DMS114 treated with DMSO at 0.1 percent for 48 hours (cell line): ENCODE results near the gene PIEZO2.

Experiments
- DNase-seq: peaks from one replicate; lab custom pipeline; 2025; ENCODE audit not compliant: unreplicated experiment; lab: John Stamatoyannopoulos, UW

The PIEZO2 gene

DNA sequence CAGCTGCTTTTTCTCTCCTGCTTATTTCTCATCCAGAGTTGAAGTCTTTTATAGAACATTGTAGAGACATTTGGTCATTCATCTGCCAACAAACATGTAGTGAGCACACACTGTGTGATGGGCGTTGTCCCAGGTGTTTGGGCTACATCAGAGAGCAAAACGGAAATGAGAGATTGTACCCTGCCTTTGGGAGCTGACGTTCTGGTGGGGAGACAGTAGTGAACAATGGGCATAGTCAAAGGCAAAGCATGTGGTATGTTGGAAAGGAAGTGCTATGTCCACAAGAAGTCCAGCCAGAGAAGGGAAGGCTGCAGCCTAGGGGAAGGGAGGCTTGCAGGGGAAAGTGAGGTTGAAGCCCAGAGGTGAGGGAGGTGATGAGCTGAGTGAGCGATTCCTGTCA lies 78.1 kb downstream of the PIEZO2 start:
- no peak for DNase-seq

DNA sequence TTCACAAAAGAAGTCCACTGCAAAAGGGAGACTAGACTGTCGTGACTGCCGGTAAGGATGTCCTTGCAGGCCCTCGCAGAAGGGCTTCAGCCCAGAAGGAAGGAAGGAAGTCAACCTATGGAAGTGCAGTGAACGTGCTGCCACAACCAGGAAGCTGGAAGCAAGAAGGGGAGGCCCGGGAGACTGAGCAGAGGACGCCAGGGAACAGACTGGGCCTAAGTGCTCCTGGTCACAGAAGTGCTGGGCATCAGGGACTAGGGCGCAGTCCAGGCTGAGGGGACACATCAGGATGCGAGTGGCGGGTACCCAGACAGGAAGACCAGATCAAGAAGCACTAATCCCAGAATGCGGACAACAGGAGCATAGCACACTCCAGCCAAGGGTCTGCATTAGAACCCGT lies 78.8 kb downstream of the PIEZO2 start:
- DNase-seq: no peak

DNA sequence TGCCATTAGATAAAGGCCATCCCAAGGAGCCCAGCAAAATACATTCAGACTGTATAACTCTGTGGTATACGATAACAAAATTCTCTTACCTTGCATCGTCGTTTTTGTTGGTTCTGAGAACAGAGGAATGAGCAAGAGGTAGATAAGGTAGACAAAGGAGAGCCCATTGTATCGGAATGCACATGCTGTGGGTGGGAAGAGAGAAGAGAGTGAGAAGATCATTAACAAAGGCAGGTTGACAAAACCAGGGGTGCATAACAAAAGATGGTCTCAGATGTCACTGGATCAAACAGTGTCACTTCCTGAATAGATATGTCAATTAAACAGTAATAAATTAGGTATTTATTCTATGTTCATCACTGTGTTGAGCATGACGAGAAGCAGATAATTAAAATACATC lies 83.3 kb downstream of the PIEZO2 start:
- DNase-seq: no peak

DNA sequence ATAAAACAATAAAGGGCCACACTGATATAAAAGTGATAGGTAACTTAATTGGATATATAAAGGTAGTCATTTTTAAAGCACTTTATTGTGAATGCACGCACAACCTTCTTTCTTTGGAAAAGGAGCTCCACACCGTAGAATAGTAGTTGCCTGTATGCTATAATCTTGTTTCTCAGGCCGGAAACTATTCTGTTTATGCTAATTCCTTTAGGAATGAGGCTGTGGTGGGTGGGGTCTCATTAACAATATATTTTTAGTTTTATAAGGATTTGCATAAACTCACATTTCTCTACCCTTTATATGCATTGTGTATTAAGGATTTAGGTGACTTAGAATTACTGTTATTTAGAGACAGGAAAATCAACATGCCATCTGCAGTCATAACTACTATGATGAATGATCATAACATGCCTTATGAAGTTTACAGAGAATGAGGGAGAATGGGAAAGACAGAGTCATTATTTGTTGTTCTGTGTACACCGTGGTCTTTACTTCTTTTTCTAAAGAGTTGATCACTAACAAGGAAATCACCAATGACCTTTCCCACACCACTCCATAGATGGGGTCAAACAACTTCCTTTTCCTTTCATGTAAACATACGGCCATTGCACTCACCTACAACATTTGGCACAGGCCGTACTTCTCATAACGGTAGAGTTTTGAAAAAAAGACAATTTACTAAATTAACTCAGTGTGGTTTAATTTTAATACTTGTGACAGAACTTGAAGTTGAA lies 84.5 kb downstream of the PIEZO2 start:
- DNase-seq: no peak

DNA sequence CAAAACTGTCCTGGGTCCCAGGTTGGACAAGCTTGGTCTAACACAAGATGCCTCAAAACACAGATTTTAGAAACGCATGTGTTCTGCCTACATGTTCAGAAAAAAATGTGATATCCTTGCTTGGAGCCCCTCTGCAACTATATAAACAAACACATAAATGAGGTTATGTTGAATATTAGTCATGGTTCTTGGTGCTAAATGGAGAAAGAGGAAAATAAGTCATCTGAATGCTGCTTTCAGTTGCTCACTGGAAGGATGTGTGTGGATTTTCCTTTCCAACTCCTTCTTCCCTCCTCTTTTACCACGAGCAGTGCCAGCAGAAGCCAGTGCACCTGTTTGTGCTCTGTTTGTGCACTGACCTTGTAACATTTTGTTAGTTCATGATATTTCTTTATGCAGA lies 85.3 kb downstream of the PIEZO2 start:
- no peak for DNase-seq

DNA sequence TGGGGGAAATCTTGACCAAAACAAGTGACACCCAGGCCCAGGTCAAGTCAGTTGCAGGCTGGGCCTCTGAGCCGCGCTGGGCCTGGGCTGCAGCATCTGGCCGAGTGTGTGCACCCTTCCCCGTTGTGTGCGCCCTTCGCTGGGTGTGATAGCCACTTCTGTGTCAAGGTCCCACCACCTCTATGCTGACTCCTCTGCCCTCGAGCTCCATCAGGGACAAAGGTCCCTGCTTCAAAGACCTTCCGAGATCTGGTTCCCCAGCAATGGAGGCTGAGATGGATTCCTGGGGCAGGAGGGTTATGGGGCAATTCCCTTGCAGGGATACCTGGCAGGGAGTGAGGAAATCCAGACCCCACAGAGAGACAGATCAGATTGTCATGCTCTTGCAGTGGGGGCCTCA lies 93.6 kb downstream of the PIEZO2 start:
- no peak for DNase-seq

DNA sequence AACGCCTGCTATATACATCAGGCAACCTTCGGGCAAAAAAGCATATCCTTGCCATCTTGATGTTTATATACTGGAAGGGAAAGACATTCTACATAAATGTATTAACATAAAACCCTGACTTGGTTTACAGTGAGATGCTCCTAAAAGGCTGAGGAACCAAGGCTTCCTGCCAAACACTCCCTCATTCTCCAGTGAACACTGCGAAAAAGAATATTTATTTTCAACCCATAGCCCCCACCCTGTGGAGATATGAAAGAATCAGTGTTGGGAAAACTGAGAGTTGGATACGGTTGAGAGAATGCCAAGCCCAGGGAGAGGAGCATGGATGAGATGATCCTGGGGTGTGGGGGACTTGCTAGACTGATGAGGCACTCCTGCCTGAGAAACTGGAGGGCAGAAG lies 94.9 kb downstream of the PIEZO2 start:
- DNase-seq: no peak

DNA sequence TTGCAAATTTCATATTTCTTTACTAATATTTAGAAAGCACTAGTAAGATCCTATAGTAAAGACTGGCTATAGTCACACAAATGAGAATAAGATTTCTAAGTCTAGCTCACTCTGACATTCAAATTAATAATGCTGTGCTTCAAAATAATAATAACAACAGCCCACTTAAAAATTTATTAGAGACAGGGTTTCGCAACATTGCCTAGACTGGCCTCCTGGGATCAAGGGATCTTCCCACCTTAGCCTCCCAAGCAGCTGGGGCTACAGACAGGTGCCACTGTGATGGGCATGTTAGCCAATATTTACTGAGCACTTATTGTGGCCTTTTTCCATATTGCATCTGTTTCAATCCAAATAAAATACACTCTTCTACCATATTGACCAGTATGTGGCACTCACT lies 96.1 kb downstream of the PIEZO2 start:
- no peak for DNase-seq

DNA sequence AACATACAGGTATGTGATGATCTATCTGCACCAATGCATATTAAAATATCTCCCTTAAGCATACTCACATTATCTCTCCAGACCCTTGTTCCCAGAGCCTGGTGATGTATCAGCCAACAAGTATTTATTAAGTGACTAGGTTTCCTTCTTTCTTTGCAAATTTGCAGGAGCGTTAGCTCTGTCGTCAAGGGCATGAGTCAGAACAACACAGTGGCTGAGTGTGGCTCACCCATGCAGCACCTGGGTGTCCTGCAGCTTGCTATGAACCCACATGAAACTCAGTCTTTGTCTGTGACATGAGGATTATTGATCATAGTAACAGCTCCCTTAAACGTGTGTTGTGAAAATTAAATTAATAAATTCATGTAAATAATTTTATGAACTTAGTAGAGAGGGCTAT lies 96.6 kb downstream of the PIEZO2 start:
- DNase-seq: no peak

DNA sequence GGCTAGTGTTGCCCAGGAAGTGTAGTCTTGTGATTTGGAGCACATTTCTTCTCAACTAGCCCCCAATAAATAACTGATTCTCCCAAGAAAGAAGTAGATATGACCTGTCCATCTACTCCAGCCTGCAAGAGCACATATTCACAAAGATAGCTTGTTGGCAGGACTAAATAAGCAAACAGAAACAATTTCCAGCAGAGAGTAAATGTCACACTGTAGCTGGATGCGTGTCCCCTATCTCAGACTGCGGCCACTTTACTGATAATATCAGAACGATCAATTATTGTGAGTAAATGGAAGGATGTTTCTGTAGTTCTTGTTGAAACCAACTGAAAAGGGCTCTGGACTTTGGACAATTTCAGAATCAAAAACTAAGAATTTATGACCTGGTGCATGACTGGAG lies 97.9 kb downstream of the PIEZO2 start:
- DNase-seq: no peak

DNA sequence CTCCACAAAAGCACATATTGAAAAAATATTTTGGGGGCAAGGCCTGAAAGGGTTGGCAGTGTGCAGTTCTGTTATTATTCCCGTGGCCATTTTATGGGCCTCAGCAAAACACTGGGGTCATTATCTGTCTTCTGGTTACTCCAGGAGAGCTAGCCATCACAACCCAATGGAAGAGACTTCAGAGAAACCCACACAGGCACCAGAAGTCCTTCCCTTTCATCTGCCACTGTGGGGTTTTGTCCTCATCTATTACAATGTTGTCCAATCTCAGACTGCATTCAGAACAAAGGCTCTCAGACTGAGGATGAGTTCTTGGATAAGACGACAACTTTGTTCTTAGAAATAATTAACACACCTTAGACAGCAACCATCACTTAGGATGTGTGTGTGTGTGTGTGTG lies 98.4 kb downstream of the PIEZO2 start:
- no peak for DNase-seq

DNA sequence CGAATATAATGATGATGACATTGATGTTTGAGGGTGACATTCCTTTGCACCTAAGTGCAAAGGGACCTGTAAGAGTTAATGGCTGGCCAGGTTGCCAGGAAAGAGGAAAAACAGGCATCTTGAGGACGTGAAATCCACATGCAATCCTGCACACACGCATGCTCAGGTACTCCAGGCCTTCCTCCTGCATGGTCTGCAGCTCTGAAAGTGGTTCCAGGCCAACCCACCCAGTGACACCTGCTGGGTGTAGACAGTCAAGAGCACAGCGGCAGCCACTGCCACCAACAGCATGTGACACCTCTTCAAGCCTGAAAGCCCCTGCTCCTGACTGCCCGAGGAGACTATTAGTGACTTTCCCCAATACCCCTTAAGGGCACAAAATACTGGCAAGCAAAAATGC lies 101.6 kb downstream of the PIEZO2 start:
- DNase-seq: no peak

DNA sequence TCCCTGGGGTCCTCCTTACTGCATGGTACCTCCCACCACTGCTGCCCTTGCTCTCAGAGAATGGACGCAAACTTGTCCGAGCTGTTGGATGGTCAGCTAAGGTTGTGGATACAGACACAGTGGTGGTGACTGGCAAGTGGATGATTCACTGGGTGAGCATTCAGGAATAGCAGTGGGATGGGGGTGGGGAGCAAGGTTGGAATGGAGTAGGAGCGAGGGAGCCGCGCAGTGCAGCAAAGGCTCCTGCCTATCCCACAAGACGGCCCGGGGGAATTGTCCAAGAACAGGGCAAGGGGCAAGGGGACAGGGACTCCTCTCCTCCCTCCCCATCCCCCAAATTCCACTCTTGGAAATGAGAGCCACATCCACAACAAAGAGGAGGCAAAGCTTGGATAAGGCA lies 102.2 kb downstream of the PIEZO2 start:
- DNase-seq: no peak

DNA sequence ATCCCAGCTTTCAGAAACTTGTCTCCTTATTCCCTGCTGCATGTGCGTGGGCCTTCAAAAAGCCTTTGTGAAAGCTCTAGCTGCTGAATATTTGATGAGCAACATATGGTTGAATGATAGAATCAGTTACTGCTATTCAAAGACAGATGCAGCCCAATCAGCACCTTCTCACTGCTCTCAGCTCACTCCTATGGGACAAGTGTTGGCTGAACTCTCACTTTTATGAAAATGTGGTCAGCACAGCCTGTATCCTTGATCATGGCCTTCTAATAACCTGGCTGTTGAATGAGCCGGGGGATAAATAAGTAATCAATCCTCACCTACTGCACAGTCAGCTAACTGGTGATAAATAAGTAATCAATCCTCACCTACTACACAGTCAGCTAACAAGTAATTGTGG lies 103.2 kb downstream of the PIEZO2 start:
- no peak for DNase-seq

DNA sequence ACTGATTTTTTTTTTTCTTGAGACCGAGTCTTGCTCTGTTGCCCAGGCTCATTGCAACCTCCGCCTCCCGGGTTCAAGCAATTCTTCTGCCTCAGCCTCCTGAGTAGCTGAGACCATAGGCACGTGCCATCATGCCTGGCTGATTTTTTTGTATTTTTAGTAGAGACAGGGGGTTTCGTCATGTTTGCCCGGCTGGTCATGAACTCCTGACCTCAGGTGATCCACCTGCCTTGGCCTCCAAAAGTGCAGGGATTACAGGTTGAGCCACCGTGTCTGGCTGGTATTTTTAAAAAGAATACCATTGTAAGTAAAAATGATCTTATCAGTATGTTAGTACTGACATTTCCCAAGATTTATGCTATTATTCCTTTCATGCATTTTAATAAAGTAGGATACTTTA lies 105.7 kb downstream of the PIEZO2 start:
- no peak for DNase-seq

DNA sequence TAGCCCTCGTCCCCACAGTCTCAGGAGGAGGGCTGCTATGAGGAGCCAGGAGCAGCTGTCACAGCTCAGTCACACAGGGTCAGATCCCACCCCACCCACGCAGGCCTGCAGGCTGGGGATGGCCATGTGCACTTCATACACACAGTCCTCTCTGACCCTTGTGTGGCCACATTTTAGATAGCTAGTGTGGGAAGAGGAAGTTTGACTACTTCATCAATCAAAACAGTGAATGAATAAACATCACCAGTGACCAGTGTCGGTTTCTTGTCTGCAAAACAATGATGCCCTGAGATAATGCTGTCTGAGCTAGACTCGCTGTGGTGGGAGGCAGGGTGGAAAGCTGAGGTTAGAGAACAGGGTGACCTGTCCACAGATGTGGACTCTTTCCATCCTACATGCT lies 107.1 kb downstream of the PIEZO2 start:
- no peak for DNase-seq

DNA sequence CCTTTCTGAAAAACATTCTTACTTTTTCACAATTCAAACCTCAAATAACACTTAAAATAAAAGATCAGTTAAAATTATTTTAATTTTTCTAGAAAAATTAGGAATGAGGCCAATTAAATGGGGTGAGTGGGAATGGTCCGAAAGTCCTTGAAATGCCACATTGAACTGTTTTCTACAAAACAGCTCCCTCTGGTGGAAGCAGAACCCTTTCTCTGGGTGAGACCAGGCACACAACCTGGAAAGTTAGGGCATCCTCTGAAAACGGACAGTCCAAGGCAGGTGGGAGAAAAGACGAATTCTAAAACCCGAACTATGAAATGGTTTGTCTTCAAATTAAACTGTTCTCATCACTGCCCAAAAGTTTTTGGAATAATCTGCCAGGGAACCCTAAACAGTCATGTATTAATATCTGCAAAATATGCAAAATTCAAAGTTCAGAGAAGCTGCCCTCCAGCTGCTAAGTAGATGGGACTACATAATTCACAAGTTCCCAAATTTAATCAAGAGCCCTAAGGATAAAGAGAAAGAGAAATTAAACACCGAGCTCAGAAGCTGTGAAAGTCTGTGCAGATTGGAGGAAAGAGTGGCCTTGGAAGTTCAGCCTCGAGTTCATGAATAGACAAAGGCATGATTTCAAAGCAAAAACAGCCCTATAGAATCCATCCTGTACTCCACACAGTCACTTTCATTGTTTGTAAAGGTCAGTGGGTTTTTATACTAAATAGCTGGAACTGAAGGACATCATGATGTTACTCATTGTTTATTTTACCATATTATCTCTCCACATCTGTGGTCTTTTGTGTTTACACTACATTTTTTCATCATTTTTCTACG lies 108.3 kb downstream of the PIEZO2 start:
- peak; percentile 8 for DNase-seq

DNA sequence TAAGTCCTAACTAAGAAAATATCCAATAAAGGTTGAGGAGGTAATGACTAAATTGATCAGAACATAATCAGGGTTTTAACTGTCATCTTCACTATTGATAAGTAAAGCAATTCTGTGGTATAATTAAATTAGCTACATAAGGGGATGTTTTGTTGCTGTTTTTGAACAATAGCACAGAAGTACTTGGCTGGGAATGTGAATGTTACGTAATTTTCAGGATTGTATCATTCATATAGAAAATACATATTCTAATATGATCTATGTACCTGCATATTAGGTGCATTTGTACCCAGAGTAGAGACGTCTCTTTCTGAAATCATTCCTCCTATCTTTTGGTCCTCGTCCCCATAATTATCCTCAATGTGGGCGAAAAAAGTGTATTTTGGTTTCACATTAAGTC lies 109.0 kb downstream of the PIEZO2 start:
- no peak for DNase-seq

DNA sequence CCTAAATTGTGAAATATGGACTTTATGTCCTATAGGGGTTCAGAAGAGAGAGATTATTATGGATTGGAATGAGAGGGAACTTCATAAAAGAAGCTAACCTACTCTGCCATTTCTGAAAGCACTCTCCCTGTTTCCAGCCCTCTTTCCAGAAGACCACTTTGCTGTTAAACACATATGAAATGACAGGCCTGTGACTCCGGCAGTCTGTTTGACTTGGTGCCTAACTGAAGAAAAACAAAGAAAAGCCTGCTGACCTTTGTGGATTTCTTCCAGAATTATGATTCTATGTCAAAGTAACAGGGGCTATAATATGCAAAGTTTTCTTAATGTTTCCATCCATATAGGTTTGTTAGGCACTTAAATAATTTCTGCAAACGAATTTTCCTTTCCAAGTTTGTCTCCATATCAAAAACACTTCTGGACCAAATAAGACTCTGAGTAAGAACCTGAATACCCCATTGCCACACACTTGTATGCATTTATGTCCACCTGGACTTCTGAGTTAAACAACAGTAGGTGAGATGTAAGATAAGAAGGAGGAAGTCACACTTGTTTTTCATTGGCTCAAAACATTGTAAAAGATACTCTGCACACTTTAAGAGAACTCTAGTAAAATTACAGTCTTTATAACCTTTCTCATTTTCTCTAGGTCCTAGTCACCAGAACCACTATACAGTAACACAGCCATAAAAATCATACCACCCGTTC lies 111.7 kb downstream of the PIEZO2 start:
- DNase-seq: no peak

DNA sequence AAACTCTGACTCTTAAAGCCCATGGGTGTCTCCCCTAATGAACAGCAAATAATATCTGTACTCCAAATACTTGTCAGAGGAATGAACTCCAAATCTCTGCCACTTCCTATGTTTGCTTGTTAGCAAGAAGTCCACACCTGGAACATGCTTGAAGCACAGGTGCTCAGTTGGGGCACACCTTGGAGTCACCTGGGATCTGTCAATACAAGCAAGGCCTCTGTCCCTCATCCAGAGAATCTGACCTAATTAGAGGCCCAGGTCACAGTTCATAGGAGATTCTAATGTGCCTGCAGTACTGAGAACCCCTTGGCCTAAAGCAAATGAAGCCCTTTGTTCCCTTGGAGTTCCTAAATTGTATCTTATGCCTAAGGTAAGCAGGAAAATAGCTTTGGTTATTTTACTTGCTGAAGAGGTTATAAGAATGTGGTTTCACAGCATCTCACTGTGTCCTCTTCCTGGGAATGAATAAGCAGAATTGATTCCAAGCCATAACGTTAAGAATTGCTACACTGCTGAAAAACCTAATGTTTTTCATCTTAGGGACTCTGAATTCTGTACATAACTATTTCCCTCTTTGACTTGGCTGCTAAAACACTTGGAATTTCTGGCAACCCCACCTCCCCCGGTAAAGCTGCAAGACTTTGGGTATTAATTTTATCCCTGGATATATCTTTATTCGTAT lies 113.4 kb downstream of the PIEZO2 start:
- DNase-seq: no peak

DNA sequence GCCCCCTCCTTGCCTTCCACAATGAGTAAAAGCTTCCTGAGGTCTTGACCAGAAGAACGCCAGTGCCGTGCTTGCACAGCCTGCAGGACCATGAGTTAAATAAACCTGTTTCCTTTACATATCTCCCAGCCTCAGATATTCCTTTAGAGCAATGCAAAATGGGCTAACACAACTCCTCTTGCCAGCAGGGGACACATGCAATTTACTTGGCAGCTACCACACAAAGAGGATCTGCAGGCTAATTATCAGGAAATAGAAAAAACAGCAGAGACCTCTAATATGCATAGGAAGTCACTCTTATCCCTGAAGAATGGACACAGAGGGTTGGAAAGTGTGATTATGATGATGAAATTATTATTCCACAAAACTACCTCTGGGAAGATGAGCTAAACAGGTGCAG lies 114.0 kb downstream of the PIEZO2 start:
- DNase-seq: no peak
